ENCODE data around the gene RUSF1.
"Not testable (repeated sequence)": the region's sequence is repeated elsewhere in the genome, so short reads cannot be mapped to it uniquely, and the experiment has no call there.

DNA sequence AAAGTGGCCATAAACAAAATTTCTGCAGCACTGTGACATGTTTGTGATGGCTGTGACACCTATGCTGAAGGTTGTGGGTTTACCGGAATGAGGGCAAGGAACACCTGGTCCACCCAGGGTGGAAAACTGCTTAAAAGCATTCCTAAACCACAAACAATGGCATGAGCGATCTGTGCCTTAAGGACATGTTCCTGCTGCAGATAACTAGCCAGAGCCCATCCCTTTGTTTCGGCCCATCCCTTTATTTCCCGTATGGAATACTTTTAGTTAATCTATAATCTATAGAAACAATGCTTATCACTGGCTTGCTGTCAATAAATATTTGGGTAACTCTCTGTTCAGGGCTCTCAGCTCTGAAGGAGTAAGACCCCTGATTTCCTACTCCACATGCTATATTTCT lies 31.6 kb upstream of the RUSF1 start:
- not testable (repeated sequence) for TF ChIP-seq XRCC5 (IDR thresholded peaks at IDR 0.05; ENCODE audit: low read depth, low read length); SP2 (IDR thresholded peaks at IDR 0.05; ENCODE audit: extremely low read depth, low read depth, low read length, poor library complexity, severe bottlenecking); FOXA1 (IDR thresholded peaks at IDR 0.05; ENCODE audit: borderline replicate concordance); SOX6 (IDR thresholded peaks at IDR 0.05); GATA2 (CRISPR knock-in tag; IDR thresholded peaks at IDR 0.05)

Measured in K562 (cell line).